WTC11 (cell line): ENCODE results near the gene NUDT14. TPM values are rescaled to one million over a fixed set of nuclear protein-coding genes. Genes with fewer than 3 reads are reported as not detected.

Experiments
- ATAC-seq: fragments of 200-7000 bp; cut with Tn5 transposase; 2 replicates; pipeline ENCODE4 v1.10.0; 2021; ENCODE audit warnings: mild to moderate bottlenecking, moderate library complexity
- CTCF ChIA-PET: fragments of 300-600 bp; sonication (Branson Sonifier 250); formaldehyde crosslinking; loops from one replicate; lab custom pipeline; 2021; ENCODE audit warnings: antibody characterized with exemption; lab: Charles Lee
- POLR2A ChIA-PET: fragments of 350-600 bp; sonication (Branson Sonifier 250); formaldehyde crosslinking; loops from one replicate; lab custom pipeline; 2021; ENCODE audit warnings: antibody characterized with exemption; lab: Charles Lee
- DNase-seq: peaks from one replicate; pipeline ENCODE4 v3.0.0; 2021; ENCODE audit warnings: low spot score
- H3K27ac Mint-ChIP-seq: 2 replicates; pipeline ENCODE4 v1.8.0; 2021; ENCODE audit warnings: mixed read lengths
- H3K27me3 Mint-ChIP-seq: 2 replicates; pipeline ENCODE4 v1.8.0; 2021; ENCODE audit warnings: low read depth, mild to moderate bottlenecking, moderate library complexity, mixed read lengths
- H3K36me3 Mint-ChIP-seq: 2 replicates; pipeline ENCODE4 v1.8.0; 2021; ENCODE audit warnings: mixed read lengths
- H3K4me1 Mint-ChIP-seq: 2 replicates; pipeline ENCODE4 v1.8.0; 2022; ENCODE audit warnings: mixed read lengths
- H3K4me3 Mint-ChIP-seq: 2 replicates; pipeline ENCODE4 v1.8.0; 2021; ENCODE audit warnings: mild to moderate bottlenecking, moderate library complexity, mixed read lengths
- H3K9me3 Mint-ChIP-seq: 2 replicates; pipeline ENCODE4 v1.8.0; 2021; ENCODE audit warnings: mixed read lengths
- AFF4 ChIP-seq: sonication (generic); formaldehyde crosslinking; IDR thresholded peaks from 2 replicates; pipeline ENCODE4 v1.8.1; 2023; ENCODE audit warnings: mild to moderate bottlenecking, missing genetic modification reagents, borderline replicate concordance
- CREB1 ChIP-seq: sonication (generic); formaldehyde crosslinking; IDR thresholded peaks from 2 replicates; pipeline ENCODE4 v1.8.0; 2023; ENCODE audit warnings: mild to moderate bottlenecking, missing genetic modification reagents
- EMX1 ChIP-seq: fragments of 250-450 bp; sonication (Bioruptor Pico); IDR thresholded peaks from 2 replicates; pipeline ENCODE4 v1.8.0; 2021; ENCODE audit warnings: mild to moderate bottlenecking
- FOXK1 ChIP-seq: sonication (generic); formaldehyde crosslinking; IDR thresholded peaks from 2 replicates; pipeline ENCODE4 v1.8.0; 2022; ENCODE audit warnings: mild to moderate bottlenecking, moderate library complexity, missing genetic modification reagents
- GRHL2 ChIP-seq: fragments of 250-450 bp; sonication (Bioruptor Pico); IDR thresholded peaks from 2 replicates; pipeline ENCODE4 v1.8.0; 2022; ENCODE audit warnings: mild to moderate bottlenecking, moderate library complexity; ENCODE audit not compliant: insufficient replicate concordance, severe bottlenecking
- GTF2I ChIP-seq: fragments of 250-450 bp; sonication (Bioruptor Pico); conservative IDR thresholded peaks from 2 replicates; pipeline ENCODE4 v1.4.0; 2021; ENCODE audit warnings: mild to moderate bottlenecking
- JAZF1 ChIP-seq: fragments of 250-450 bp; sonication (Bioruptor Pico); IDR thresholded peaks from 2 replicates; pipeline ENCODE4 v1.9.0; 2021; ENCODE audit warnings: moderate library complexity, mild to moderate bottlenecking, inconsistent platforms
- KAT7 ChIP-seq: sonication (generic); formaldehyde crosslinking; IDR thresholded peaks from 2 replicates; pipeline ENCODE4 v1.8.1; 2023; ENCODE audit warnings: missing genetic modification reagents, mild to moderate bottlenecking, borderline replicate concordance
- MXD4 ChIP-seq: fragments of 250-450 bp; sonication (Bioruptor Pico); IDR thresholded peaks from 2 replicates; pipeline ENCODE4 v1.8.0; 2021; ENCODE audit warnings: mild to moderate bottlenecking, moderate library complexity, borderline replicate concordance
- MYBL2 ChIP-seq: sonication (generic); formaldehyde crosslinking; IDR thresholded peaks from 2 replicates; pipeline ENCODE4 v1.8.1; 2023; ENCODE audit warnings: mild to moderate bottlenecking, moderate library complexity, missing genetic modification reagents
- NFATC4 ChIP-seq: fragments of 250-450 bp; sonication (Bioruptor Pico); IDR thresholded peaks from 2 replicates; pipeline ENCODE4 v1.9.0; 2021; ENCODE audit warnings: mild to moderate bottlenecking
- NR2C2 ChIP-seq: sonication (generic); formaldehyde crosslinking; IDR thresholded peaks from 2 replicates; pipeline ENCODE4 v1.8.0; 2022; ENCODE audit warnings: mild to moderate bottlenecking, missing genetic modification reagents
- SMAD3 ChIP-seq: sonication (generic); formaldehyde crosslinking; IDR thresholded peaks from 2 replicates; pipeline ENCODE4 v1.8.0; 2022; ENCODE audit warnings: missing genetic modification reagents, mild to moderate bottlenecking, borderline replicate concordance
- SP1 ChIP-seq: sonication (generic); formaldehyde crosslinking; conservative IDR thresholded peaks from 2 replicates; pipeline ENCODE4 v1.8.1; 2022; ENCODE audit warnings: missing genetic modification reagents
- TP53 ChIP-seq: sonication (generic); formaldehyde crosslinking; IDR thresholded peaks from 2 replicates; pipeline ENCODE4 v1.8.1; 2023; ENCODE audit warnings: mild to moderate bottlenecking, missing genetic modification reagents
- ZNF138 ChIP-seq: sonication (generic); formaldehyde crosslinking; conservative IDR thresholded peaks from 2 replicates; pipeline ENCODE4 v1.8.1; 2022; ENCODE audit warnings: mild to moderate bottlenecking, moderate library complexity, missing genetic modification reagents
- ZNF671 ChIP-seq: fragments of 250-450 bp; sonication (Bioruptor Pico); IDR thresholded peaks from 2 replicates; pipeline ENCODE4 v1.8.0; 2021; ENCODE audit warnings: mild to moderate bottlenecking
- total RNA-seq: library from RNA; stranded (reverse); gene quantifications from 3 replicates; pipeline ENCODE4 v1.2.3, GENCODE V29; 2021
- TF ChIP-seq, protein P1 (sequence below): sonication (generic); formaldehyde crosslinking; IDR thresholded peaks from 2 replicates; pipeline ENCODE4 v1.8.0; 2022; ENCODE audit warnings: mild to moderate bottlenecking, missing genetic modification reagents
- TF ChIP-seq, protein P2 (sequence below): sonication (generic); formaldehyde crosslinking; IDR thresholded peaks from 2 replicates; pipeline ENCODE4 v1.8.1; 2023; ENCODE audit warnings: mild to moderate bottlenecking, missing genetic modification reagents, moderate library complexity
- TF ChIP-seq, protein P3 (sequence below): fragments of 200-600 bp; IDR thresholded peaks from 2 replicates; pipeline ENCODE4 v1.8.0; 2022; ENCODE audit warnings: antibody characterized with exemption

NUDT14 gene
- total RNA-seq, 1 experiment from 2014 or later = 35.4 TPM

DNA sequence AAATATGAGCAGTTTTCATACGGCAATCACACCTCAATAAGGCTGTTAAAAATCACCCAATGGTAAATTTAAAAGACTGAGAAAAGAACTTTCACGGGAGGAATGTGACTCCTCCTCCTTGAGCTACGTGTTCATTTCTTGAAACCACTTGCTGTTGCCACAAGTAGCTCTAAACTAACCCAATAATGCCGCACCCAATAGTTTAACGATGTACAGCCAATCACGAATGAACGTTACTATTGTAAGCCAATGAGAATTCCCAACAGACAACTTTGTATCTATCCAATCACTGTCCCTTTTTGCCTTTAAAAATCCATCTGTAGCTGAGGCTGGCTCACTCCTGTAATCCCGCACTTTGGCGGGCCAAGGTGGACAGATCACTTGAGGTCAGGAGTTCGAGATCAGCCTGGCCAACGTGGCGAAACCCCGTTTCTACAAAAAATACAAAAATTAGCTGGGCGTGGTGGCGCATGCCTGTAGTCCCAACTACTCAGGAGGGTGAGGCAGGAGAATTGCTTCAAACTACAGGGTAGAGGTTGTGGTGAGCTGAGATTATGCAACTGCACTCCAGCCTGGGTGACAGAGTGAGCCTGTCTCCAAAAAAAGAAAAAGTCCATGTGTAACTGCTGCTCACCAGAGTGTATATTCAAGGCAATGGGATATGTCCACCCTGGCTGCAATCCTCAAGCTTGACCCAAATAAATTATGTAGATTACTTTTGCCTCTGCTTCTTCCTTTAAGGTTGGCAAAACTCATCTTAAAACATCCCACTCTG lies 42.8 kb upstream of the NUDT14 start:
- H3K4me1 Mint-ChIP-seq = no peaks in the 10 kb centered on the region
- H3K9me3 Mint-ChIP-seq = no peaks in the 10 kb centered on the region
- peaks cover 20% of the 10 kb centered on the region for H3K36me3 Mint-ChIP-seq
- POLR2A ChIA-PET = interaction anchor here (0.6 to 1.0 kb wide), 2 partner anchors 10 to 96 kb away, joined by 3 to 4 read pairs; no protein-coding TSS in a partner anchor
- ATAC-seq (no peak), DNase-seq (no peak)
- no peak overlapping the region for H3K27ac Mint-ChIP-seq
- no peak overlapping the region for H3K4me3 Mint-ChIP-seq
- CTCF ChIA-PET = no interaction called here
- no peaks in the 10 kb centered on the region for H3K27me3 Mint-ChIP-seq
- TF ChIP-seq GTF2I (CRISPR knock-in tag) (no peak), SMAD3 (CRISPR knock-in tag) (no peak), GRHL2 (no peak), KAT7 (CRISPR knock-in tag) (no peak), ZNF138 (CRISPR knock-in tag) (no peak), CREB1 (CRISPR knock-in tag) (no peak), EMX1 (CRISPR knock-in tag) (no peak), JAZF1 (CRISPR knock-in tag) (no peak), MYBL2 (CRISPR knock-in tag) (no peak), FOXK1 (no peak), SP1 (CRISPR knock-in tag) (no peak), NFATC4 (no peak), AFF4 (CRISPR knock-in tag) (no peak), ZNF671 (CRISPR knock-in tag) (no peak), MXD4 (CRISPR knock-in tag) (no peak), TP53 (CRISPR knock-in tag) (no peak), NR2C2 (no peak)
- TF ChIP-seq, protein P1, sequence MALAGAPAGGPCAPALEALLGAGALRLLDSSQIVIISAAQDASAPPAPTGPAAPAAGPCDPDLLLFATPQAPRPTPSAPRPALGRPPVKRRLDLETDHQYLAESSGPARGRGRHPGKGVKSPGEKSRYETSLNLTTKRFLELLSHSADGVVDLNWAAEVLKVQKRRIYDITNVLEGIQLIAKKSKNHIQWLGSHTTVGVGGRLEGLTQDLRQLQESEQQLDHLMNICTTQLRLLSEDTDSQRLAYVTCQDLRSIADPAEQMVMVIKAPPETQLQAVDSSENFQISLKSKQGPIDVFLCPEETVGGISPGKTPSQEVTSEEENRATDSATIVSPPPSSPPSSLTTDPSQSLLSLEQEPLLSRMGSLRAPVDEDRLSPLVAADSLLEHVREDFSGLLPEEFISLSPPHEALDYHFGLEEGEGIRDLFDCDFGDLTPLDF (CRISPR knock-in tag) = no peak
- TF ChIP-seq, protein P2, sequence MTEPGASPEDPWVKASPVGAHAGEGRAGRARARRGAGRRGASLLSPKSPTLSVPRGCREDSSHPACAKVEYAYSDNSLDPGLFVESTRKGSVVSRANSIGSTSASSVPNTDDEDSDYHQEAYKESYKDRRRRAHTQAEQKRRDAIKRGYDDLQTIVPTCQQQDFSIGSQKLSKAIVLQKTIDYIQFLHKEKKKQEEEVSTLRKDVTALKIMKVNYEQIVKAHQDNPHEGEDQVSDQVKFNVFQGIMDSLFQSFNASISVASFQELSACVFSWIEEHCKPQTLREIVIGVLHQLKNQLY (CRISPR knock-in tag) = no peak
- TF ChIP-seq, protein P3, sequence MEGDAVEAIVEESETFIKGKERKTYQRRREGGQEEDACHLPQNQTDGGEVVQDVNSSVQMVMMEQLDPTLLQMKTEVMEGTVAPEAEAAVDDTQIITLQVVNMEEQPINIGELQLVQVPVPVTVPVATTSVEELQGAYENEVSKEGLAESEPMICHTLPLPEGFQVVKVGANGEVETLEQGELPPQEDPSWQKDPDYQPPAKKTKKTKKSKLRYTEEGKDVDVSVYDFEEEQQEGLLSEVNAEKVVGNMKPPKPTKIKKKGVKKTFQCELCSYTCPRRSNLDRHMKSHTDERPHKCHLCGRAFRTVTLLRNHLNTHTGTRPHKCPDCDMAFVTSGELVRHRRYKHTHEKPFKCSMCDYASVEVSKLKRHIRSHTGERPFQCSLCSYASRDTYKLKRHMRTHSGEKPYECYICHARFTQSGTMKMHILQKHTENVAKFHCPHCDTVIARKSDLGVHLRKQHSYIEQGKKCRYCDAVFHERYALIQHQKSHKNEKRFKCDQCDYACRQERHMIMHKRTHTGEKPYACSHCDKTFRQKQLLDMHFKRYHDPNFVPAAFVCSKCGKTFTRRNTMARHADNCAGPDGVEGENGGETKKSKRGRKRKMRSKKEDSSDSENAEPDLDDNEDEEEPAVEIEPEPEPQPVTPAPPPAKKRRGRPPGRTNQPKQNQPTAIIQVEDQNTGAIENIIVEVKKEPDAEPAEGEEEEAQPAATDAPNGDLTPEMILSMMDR = no peak
